Neural crest cell (in vitro differentiated cells): Measurements from ENCODE around the gene PRCC. TPM values are rescaled to one million over a fixed set of nuclear protein-coding genes. Genes with fewer than 3 reads are reported as not detected.

Experiments used
- DNase-seq: peaks from one replicate; pipeline ENCODE4 v3.0.0; 2021; ENCODE audit warnings: low read depth, mixed read lengths, low spot score
- H3K27ac Mint-ChIP-seq: one replicate; pipeline ENCODE4 v1.8.0; 2021; ENCODE audit warnings: mild to moderate bottlenecking, mixed read lengths; ENCODE audit not compliant: unreplicated experiment
- H3K27me3 Mint-ChIP-seq: 2 replicates; pipeline ENCODE4 v1.8.0; 2021; ENCODE audit warnings: low read depth, mild to moderate bottlenecking, mixed read lengths
- H3K36me3 Mint-ChIP-seq: 2 replicates; pipeline ENCODE4 v1.8.0; 2021; ENCODE audit warnings: low read depth, mild to moderate bottlenecking, mixed read lengths
- H3K4me1 Mint-ChIP-seq: 2 replicates; pipeline ENCODE4 v1.8.0; 2021; ENCODE audit warnings: mixed read lengths
- H3K4me3 Mint-ChIP-seq: one replicate; pipeline ENCODE4 v1.8.0; 2021; ENCODE audit warnings: mild to moderate bottlenecking, mixed read lengths
- H3K9me3 Mint-ChIP-seq: 2 replicates; pipeline ENCODE4 v1.8.0; 2021; ENCODE audit warnings: mixed read lengths
- CTCF ChIP-seq: fragments of 200-600 bp; sonication (generic); conservative IDR thresholded peaks from 2 replicates; pipeline ENCODE4 v1.5.0; 2021; ENCODE audit warnings: antibody characterized with exemption, mild to moderate bottlenecking
- total RNA-seq: library from RNA; stranded (reverse); gene quantifications from 2 replicates; pipeline ENCODE4 v1.2.1, GENCODE V29; 2021

PRCC gene
- total RNA-seq, 1 donor from 2014 or later, result 99.8 TPM

- Mint-ChIP-seq H3K4me3 (no peak overlapping the region), H3K27me3 (no peaks in the 10 kb centered on the region), H3K9me3 (no peaks in the 10 kb centered on the region), H3K27ac (peak overlapping the region; percentile 76), H3K36me3 (peaks cover 4% of the 10 kb centered on the region), H3K4me1 (peaks cover 51% of the 10 kb centered on the region)
- DNase-seq, result no peak
- no peak for TF ChIP-seq CTCF
These were observed 1.4 kb downstream of the PRCC start for GRCh38 chr1:156768610-156769295.

GRCh38 chr1:156772222-156772621 is 4.9 kb downstream of the PRCC start:
- Mint-ChIP-seq H3K9me3 (no peaks in the 10 kb centered on the region), H3K27ac (no peak overlapping the region), H3K4me3 (no peak overlapping the region), H3K4me1 (peaks cover 52% of the 10 kb centered on the region), H3K27me3 (no peaks in the 10 kb centered on the region), H3K36me3 (peaks cover 5% of the 10 kb centered on the region)
- no peak for DNase-seq
- peak; percentile 30 for TF ChIP-seq CTCF

- Mint-ChIP-seq H3K9me3 (no peaks in the 10 kb centered on the region), H3K27ac (no peak overlapping the region), H3K36me3 (peaks cover 5% of the 10 kb centered on the region), H3K27me3 (no peaks in the 10 kb centered on the region), H3K4me1 (peaks cover 57% of the 10 kb centered on the region), H3K4me3 (peak overlapping the region; percentile 43)
- no peak for TF ChIP-seq CTCF
- no peak for DNase-seq
These were observed 5.6 kb downstream of the PRCC start for GRCh38 chr1:156772728-156773497.

GRCh38 chr1:156773607-156774006 is 6.3 kb downstream of the PRCC start:
- DNase-seq, result no peak
- H3K4me3 Mint-ChIP-seq, result peak overlapping the region; percentile 43
- H3K9me3 Mint-ChIP-seq, result no peaks in the 10 kb centered on the region
- peaks cover 57% of the 10 kb centered on the region for H3K4me1 Mint-ChIP-seq
- no peak overlapping the region for H3K27ac Mint-ChIP-seq
- no peaks in the 10 kb centered on the region for H3K27me3 Mint-ChIP-seq
- H3K36me3 Mint-ChIP-seq, result peaks cover 5% of the 10 kb centered on the region
- peak; percentile 37 for TF ChIP-seq CTCF

- DNase-seq, result no peak
- TF ChIP-seq CTCF, result no peak
- H3K9me3 Mint-ChIP-seq, result no peaks in the 10 kb centered on the region
- no peak overlapping the region for H3K27ac Mint-ChIP-seq
- peaks cover 41% of the 10 kb centered on the region for H3K4me1 Mint-ChIP-seq
- H3K4me3 Mint-ChIP-seq, result peak overlapping the region; percentile 10
- H3K27me3 Mint-ChIP-seq, result no peaks in the 10 kb centered on the region
- peaks cover 5% of the 10 kb centered on the region for H3K36me3 Mint-ChIP-seq
These were observed 8.5 kb downstream of the PRCC start for GRCh38 chr1:156775799-156776198.
